OCI-LY7 (cell line): ENCODE data around the gene MED22. TPM values are rescaled to one million over a fixed set of nuclear protein-coding genes. Genes with fewer than 3 reads are reported as not detected.
"Not testable (repeated sequence)": the region's sequence is repeated elsewhere in the genome, so short reads cannot be mapped to it uniquely, and the experiment has no call there.

ENCODE experiments used
- BruUV-seq: library from RNA; stranded (reverse); fragments of 400-500 nt; replicated peaks from 2 replicates; lab custom pipeline; 2021; lab: Mats Ljungman, UMichigan
- CTCF ChIA-PET: fragments of 300-600 bp; sonication (Branson Sonifier 250); formaldehyde crosslinking; loops from one replicate; lab custom pipeline; 2022; ENCODE audit warnings: antibody characterized with exemption; ENCODE audit not compliant: unreplicated experiment; lab: Charles Lee
- POLR2A ChIA-PET: fragments of 300-600 bp; sonication (Branson Sonifier 250); formaldehyde crosslinking; loops from one replicate; lab custom pipeline; 2022; ENCODE audit warnings: antibody characterized with exemption; lab: Charles Lee
- DNase-seq: peaks from one replicate; pipeline ENCODE4 v3.0.0-alpha.2; 2015; ENCODE audit warnings: low spot score
- H2AFZ ChIP-seq: fragments of 200-600 bp; sonication (generic), shearing (Covaris generic); 2 replicates; pipeline ENCODE4 v1.6.1; 2014; ENCODE audit warnings: mild to moderate bottlenecking, antibody characterized with exemption, low read length, moderate library complexity
- H3K27ac ChIP-seq: fragments of 200-600 bp; sonication (generic); 2 replicates; pipeline ENCODE4 v1.5.1; 2014; ENCODE audit warnings: mixed run types, low read depth, mild to moderate bottlenecking, moderate library complexity, low read length, inconsistent platforms; ENCODE audit not compliant: poor library complexity, severe bottlenecking
- H3K36me3 ChIP-seq: fragments of 200-600 bp; sonication (generic); 2 replicates; pipeline ENCODE4 v1.6.1; 2014; ENCODE audit warnings: mild to moderate bottlenecking, antibody characterized with exemption, low read length, moderate library complexity, mixed read lengths; ENCODE audit not compliant: insufficient read depth
- H3K4me1 ChIP-seq: fragments of 200-600 bp; sonication (generic); 2 replicates; pipeline ENCODE4 v1.5.1; 2014; ENCODE audit warnings: mild to moderate bottlenecking, low read length; ENCODE audit not compliant: insufficient read depth, poor library complexity, severe bottlenecking
- H3K4me2 ChIP-seq: fragments of 200-600 bp; sonication (generic); 2 replicates; pipeline ENCODE4 v1.6.1; 2014; ENCODE audit warnings: mild to moderate bottlenecking, low read length
- H3K4me3 ChIP-seq: fragments of 200-600 bp; sonication (generic); 2 replicates; pipeline ENCODE4 v1.5.1; 2014; ENCODE audit warnings: mild to moderate bottlenecking, low read depth, low read length; ENCODE audit not compliant: poor library complexity, severe bottlenecking
- H3K79me2 ChIP-seq: fragments of 200-600 bp; sonication (generic); 2 replicates; pipeline ENCODE4 v1.6.1; 2016; ENCODE audit warnings: low read depth, mild to moderate bottlenecking, low read length, moderate library complexity, mixed read lengths; ENCODE audit not compliant: insufficient read depth
- H3K9me2 ChIP-seq: fragments of 200-600 bp; sonication (generic); 2 replicates; pipeline ENCODE4 v1.6.1; 2016; ENCODE audit warnings: mild to moderate bottlenecking, low read length, mixed read lengths; ENCODE audit not compliant: insufficient read depth
- H3K9me3 ChIP-seq: fragments of 200-600 bp; sonication (generic); 2 replicates; pipeline ENCODE4 v1.6.1; 2014; ENCODE audit warnings: mild to moderate bottlenecking, mixed run types, low read length, mixed read lengths
- H4K20me1 ChIP-seq: fragments of 200-600 bp; sonication (generic); 2 replicates; pipeline ENCODE4 v1.6.1; 2014; ENCODE audit warnings: mild to moderate bottlenecking, antibody characterized with exemption, low read length, moderate library complexity, mixed read lengths; ENCODE audit not compliant: insufficient read depth
- CTCF ChIP-seq: fragments of 200-600 bp; sonication (generic); conservative IDR thresholded peaks from 2 replicates; pipeline ENCODE4 v1.5.1; 2014; ENCODE audit warnings: mild to moderate bottlenecking, antibody characterized with exemption, low read length, moderate library complexity, mixed read lengths
- EZH2phosphoT487 ChIP-seq: fragments of 200-600 bp; sonication (generic); IDR thresholded peaks from 2 replicates; pipeline ENCODE4 v1.6.1; 2018; ENCODE audit warnings: low read depth, borderline replicate concordance, mild to moderate bottlenecking, mixed run types, antibody characterized with exemption, low read length, moderate library complexity, mixed read lengths
- intact Hi-C: fragments of 100-400 bp; cut with micrococcal nuclease; formaldehyde crosslinking; loops from one replicate; pipeline ENCODE4 v1.10.0; 2022; ENCODE audit not compliant: unreplicated experiment
- total RNA-seq, 2 experiments: library from RNA; depleted of rRNA in 1 of 2; stranded (reverse); fragments of >200 nt in 1 of 2; shearing (Covaris generic) in 1 of 2; gene quantifications; 2 replicates each; pipeline ENCODE4 v1.2.3, GENCODE V29; 2014 to 2022

Gene MED22
- total RNA-seq, 2 experiments from 2014 or later: 52.0 to 62.1 TPM

GRCh38 chr9:133391449-133391848 is 43.5 kb upstream of the MED22 start:
- H3K9me2 ChIP-seq, H3K9me3 ChIP-seq, H3K4me2 ChIP-seq, H2AFZ ChIP-seq, POLR2A ChIA-PET, H3K79me2 ChIP-seq, H3K4me3 ChIP-seq, intact Hi-C loops, BruUV-seq, DNase-seq, CTCF ChIA-PET, H3K36me3 ChIP-seq, H4K20me1 ChIP-seq, H3K4me1 ChIP-seq, H3K27ac ChIP-seq: not testable (repeated sequence)

- no peaks in the 10 kb centered on the region for H3K9me2 ChIP-seq
- H3K36me3 ChIP-seq: no peaks in the 10 kb centered on the region
- no peak overlapping the region for H2AFZ ChIP-seq
- ChIA-PET CTCF (interaction anchor here (0.7 kb wide), 1 partner anchor 25 kb away, joined by 11 read pairs; no protein-coding TSS in a partner anchor), POLR2A (no interaction called here)
- no peak overlapping the region for H3K4me2 ChIP-seq
- intact Hi-C loops: no loop called here
- no TSS peak for BruUV-seq
- no peak for DNase-seq
- no peaks in the 10 kb centered on the region for H3K4me1 ChIP-seq
- no peaks in the 10 kb centered on the region for H4K20me1 ChIP-seq
- no peaks in the 10 kb centered on the region for H3K9me3 ChIP-seq
- H3K27ac ChIP-seq: no peak overlapping the region
- no peak overlapping the region for H3K4me3 ChIP-seq
- no peaks in the 10 kb centered on the region for H3K79me2 ChIP-seq
- TF ChIP-seq CTCF (no peak), EZH2phosphoT487 (no peak)
Measured at GRCh38 chr9:133390713-133391112, 42.8 kb upstream of the MED22 start.

GRCh38 chr9:133389562-133389961 is 41.6 kb upstream of the MED22 start:
- no peak overlapping the region for H3K4me3 ChIP-seq
- no peak for DNase-seq
- POLR2A ChIA-PET: no interaction called here
- no peaks in the 10 kb centered on the region for H3K4me1 ChIP-seq
- no peaks in the 10 kb centered on the region for H3K79me2 ChIP-seq
- TF ChIP-seq CTCF: no peak
- no peak overlapping the region for H3K4me2 ChIP-seq
- intact Hi-C loops: no loop called here
- no peak overlapping the region for H3K27ac ChIP-seq
- no peaks in the 10 kb centered on the region for H3K9me3 ChIP-seq
- H4K20me1 ChIP-seq: no peaks in the 10 kb centered on the region
- no peaks in the 10 kb centered on the region for H3K36me3 ChIP-seq
- H2AFZ ChIP-seq: no peak overlapping the region
- BruUV-seq: no TSS peak
- H3K9me2 ChIP-seq: no peaks in the 10 kb centered on the region
- CTCF ChIA-PET: no interaction called here
